HG03108 (cell line): ENCODE measurements around the gene TMEM132C.

ENCODE experiments used
- ATAC-seq: cut with Tn5 transposase; IDR thresholded peaks from one replicate; pipeline ENCODE4 v1.9.1; 2021; ENCODE audit warnings: moderate library complexity; ENCODE audit not compliant: unreplicated experiment

The TMEM132C gene

DNA sequence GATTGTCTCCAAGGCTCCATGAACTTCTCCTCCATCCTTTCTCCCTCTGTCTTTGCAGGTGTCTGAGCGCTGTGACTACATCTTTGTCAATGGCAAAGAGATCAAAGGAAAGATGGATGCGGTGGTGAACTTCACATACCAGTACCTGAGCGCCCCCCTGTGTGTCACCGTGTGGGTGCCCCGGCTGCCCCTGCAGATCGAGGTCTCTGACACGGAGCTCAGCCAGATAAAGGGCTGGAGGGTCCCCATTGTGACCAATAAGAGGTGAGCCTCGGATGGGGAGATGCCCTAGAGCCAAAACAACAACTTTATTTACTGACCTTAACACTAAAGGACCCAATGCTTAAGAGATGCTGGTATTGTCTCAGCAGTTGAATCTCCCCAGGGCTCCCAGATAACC lies 426.8 kb downstream of the TMEM132C start:
- no peak for ATAC-seq

DNA sequence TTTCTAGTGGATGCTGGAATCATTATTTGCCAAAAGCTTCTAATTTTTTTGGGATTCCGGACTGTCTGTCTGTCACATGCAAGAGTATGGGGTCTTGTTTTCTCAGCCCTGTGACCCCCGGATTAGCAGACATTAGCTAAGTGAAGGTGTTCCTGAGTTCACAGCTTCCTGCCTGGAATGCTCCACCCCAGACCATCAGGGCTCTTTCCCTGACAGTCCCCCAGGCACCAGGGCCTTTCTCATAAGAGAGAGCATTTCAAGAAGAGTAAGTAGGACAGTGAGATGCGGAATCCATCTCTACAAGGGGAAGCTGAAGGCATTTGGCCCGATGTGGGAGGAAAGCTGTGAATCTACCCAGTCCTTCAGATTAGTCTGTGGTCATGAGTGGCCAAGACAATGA lies 427.5 kb downstream of the TMEM132C start:
- ATAC-seq, result no peak

DNA sequence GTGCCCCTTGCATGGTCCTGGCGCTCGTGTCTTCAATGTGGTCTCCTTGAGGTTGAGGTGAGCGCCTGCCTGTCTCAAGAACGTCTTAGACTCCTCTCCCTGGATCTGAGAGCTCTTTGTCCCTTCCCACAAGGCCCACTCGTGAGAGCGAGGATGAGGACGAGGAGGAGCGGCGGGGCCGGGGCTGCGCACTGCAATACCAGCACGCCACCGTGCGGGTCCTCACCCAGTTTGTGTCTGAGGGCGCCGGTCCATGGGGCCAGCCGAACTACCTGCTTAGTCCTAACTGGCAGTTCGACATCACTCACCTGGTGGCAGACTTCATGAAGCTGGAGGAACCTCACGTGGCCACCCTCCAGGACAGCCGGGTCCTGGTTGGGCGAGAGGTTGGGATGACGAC lies 428.7 kb downstream of the TMEM132C start:
- ATAC-seq, result no peak

DNA sequence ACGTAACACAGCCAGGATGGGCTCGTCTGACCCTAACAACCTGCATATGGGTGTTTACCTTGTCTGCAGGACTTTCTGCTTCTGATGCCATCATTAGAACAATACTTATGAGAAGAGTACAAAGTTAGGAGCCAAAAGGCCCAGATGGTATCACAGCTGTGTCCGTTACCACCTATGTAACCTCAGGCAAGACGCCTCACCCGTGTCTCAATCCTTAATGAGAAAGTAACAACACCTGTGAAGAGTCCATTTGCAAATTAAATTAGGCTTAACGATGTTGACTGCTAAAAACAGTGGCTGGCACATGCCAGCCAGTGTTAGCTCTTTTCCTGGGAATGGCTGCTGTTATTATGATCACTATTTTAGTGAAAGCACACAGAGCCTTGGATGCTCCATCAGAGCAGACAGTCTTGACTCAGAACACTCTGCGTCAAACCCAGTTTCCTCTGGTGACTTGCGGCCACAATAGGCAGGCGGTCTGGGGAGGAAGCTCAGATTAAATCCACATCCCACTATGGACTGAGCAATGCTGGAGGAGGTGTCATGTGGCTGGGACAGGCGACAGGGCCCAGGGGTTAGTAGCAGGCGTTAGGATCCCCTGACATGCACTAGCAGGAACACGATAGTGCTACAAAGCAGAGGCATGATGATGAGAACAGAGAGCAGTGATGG lies 431.5 kb downstream of the TMEM132C start:
- no peak for ATAC-seq

DNA sequence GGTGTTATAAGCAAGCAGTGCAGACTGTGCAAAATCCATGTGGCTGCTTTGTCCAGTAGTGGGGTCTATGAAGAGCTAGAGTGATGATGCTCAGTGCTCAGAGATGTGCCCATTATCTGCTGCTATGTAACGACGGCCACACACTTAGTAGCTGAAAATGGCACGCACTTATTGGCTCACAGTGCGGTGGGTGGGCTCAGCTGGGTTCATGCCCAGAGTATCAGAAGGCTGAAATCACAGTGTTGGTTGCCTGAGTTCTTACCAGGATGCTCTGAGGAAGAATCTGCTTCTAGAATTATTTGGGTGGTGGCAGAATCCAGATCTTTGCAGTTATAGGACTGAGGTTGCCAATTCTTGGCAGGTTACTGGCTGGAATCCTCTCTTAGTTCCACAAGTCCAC lies 432.1 kb downstream of the TMEM132C start:
- ATAC-seq, result no peak

DNA sequence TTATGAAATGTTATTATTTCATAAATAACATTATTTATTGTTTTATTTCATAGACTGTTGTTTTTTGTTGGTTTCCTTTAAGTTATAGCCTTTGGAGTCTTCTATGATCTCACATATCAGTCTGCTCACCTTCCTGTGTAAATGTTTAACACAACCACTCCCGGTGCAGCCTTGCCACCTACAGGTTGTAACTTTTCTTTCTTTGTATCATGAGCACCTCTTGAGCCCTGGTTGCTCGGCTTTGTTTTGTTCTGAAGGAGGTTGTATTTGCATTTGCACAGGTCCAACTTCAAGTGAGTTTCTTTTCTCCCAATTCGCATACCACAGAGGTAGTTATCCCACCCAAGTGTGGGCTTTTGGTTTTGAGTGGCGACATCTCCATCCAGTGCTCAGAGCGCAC lies 435.4 kb downstream of the TMEM132C start:
- no peak for ATAC-seq

DNA sequence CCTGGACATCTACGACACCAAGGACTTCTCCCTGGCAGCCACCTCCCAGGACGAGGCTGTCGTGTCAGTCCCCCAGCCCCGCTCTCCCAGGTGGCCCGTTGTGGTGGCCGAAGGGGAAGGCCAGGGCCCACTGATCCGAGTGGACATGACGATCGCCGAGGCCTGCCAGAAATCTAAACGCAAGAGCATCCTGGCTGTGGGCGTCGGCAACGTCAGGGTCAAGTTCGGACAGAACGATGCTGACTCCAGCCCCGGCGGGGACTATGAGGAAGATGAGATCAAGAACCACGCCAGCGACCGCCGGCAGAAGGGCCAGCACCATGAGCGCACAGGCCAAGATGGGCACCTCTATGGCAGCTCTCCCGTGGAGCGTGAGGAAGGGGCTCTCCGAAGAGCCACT lies 438.2 kb downstream of the TMEM132C start:
- ATAC-seq, result no peak

DNA sequence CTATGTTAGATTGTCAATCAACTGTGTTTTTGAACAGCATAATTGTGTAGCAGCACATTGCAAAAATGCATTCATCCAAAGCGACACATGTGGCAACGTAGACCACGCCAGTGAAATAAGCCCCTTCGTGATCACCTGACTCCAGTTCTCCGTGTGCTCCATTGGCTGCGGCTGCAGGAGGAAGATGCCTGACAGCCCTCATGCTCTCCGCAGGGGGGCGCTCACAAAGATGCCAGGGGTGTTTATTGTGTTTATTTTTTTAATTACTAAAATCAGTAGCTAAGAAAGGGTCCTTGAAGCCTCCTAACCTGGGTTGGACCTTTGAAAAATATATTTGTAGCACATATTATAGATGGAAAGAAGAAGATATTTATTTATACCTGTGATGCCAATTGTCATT lies 440.5 kb downstream of the TMEM132C start:
- no peak for ATAC-seq

DNA sequence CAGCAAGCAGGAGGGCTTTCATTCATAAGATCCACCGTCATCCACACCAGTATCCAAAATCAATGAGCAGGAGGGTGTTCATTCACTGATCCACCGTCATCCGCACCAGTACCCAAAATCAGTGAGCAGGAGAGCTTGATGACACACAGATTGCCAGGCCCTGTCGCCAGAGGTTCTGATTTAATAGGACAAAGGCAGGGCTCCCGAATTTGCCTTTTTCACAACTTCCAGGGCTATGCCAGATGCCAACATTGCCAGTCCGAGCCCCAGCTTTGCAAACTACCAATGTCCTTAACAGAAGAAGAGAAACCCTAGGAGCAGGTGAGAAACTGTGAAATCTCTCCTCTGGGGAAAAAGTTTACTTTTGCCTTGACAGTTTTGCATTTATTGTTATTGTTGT lies 441.8 kb downstream of the TMEM132C start:
- ATAC-seq, result no peak

DNA sequence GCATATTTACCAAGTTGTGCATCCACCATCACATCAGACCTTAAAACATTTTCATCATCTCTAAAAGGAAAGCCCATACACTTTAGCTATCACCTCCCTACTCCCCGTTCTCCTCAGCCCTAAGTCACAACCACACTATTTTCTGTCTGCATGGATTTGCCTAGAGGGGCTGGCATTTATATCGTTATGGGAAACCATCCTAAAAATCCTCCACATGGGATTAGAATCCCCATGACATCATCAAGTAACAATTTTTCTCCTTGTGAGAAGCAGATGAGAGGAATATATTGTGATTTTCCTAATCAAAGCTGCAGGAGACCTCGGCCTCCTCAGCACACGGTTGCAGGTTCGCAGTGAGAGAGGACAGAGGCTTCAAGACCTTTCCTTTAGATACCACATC lies 442.7 kb downstream of the TMEM132C start:
- ATAC-seq, result no peak

DNA sequence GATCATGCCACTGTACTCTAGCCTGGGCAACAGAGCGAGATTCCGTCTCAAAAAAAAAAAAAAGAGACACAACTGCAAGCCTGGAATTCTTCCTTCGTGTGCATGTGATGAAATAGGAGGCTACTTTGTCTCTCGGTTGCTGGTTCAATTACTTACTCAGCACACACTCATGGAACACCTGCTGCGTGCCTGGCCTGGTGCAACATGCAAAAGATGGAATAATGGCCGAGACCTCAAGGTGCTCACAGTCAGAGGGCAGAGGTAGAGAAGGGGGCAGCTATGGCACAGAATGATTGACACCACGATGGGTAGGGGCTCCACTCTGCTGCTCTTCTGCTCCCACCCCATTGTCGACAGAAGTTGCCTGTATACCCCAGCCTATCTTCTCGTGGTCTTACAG lies 444.5 kb downstream of the TMEM132C start:
- no peak for ATAC-seq

DNA sequence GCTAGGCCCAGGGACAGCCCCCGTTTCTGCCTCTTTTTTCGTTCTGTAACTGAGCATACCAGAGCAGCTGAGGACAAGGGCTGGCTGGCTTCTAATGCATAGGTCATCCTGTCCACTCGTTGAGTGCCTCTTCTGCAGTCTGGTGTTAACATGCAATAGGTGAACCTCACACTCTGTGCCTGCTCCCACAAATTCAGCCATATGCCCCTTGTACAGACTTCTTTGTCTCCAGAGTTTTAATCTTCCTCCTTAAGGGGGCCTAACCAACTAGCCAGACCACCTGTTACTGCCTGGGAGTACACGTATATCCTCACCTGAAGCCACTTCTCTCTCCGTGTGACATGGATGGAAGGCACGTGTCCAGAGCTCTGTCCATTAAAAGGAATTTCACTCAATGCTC lies 445.7 kb downstream of the TMEM132C start:
- no peak for ATAC-seq

DNA sequence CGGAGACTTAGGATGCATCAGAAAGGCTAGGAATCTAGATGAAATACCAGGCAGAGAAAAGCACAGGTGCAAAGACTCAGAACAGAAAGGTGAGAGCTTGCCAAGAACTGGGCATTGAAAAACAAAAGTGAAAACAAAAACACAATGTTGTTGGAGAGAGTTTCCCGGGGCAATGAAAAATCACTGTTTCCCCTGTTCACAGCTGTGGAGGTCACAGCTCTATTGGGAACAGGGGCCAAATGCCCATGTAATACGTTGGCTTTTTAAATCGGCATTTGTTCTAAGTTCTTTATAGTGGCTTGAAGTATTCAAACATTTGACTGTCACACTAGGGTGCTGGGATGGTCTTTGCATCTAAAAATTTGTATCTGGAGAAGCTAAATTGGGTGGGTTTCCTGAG lies 448.5 kb downstream of the TMEM132C start:
- no peak for ATAC-seq

DNA sequence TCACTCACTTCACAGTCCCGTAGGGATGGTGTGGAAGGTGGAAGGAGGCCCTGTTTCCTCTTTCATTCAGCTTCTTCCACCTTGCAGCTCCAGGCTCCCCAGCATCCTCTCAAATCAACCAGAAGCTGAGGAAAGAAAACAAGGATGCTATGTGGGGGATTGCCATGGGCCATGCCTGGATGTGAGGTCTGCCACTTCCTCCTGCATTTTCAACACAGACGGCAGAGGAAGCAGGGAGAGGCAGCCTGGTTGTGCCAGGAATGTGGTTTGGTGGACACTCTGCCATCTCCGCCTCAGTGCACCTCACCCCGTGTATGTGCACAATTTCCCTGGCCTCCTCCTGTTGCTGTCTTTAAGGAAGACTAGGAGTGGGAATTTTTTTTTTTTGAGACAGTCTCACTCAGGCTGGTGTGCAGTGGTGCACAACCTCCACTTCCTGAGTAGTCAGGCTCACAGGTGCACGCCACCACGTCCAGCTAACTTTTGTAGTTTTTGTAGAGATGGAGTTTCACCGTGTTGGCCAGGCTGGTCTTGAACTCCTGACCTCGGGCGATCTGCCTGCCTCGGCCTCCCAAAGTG lies 457.6 kb downstream of the TMEM132C start:
- ATAC-seq, result no peak

DNA sequence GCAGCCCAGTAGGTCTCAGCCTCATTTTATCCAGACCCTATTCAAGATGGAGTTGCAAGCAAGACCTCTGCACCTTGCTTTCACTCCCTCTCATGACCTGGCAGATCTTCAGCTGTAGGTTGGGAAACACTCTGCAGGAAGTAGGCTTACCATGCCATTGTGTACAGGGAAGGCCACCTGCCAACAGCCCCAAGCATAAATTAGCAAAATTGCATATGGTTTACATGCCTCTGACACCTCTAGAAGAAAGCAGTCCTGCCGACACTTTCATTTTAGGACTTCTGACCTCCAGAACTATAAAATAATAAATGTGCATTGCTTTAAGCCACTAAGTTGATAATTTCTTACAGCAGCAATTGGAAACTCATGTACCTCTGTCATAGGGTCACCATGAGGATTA lies 459.9 kb downstream of the TMEM132C start:
- no peak for ATAC-seq

DNA sequence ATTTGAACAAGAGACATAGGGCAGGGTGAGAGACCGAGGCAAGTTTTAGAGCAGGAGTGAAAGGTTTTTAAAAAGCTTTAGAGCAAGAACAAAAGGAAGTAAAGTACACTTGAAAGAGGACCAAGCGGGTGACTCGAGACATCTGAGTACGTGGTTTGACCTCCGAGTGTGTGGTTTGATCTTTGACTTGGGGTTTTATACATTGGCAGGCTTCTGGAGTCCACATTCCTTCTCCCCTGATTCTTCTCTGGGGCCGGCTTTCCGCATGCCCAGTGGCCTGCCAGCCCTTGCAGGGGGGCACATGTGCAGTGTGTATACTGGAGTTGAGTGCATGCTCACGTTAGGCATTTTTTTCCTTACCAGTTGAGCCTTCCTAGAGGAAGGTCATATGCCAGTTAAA lies 460.5 kb downstream of the TMEM132C start:
- ATAC-seq, result no peak

DNA sequence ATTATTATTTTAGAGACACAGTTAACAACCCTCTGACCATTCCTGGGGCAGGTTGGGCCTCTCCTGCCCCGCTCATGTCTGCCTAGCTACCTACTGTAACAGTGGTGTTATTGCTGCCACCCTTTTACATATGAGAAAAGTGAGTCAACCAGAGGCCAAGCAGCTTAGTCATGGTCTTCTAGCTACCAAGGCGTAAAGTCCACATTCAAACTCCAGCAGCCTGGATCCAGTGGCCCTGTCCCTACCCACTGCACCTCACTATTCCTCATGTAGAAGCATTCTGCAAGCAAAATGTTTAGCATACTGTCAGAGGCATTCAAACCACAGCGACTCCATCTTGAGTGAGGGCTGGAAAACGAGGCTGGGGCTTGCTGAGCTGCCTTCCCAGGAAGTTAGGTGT lies 461.0 kb downstream of the TMEM132C start:
- no peak for ATAC-seq

DNA sequence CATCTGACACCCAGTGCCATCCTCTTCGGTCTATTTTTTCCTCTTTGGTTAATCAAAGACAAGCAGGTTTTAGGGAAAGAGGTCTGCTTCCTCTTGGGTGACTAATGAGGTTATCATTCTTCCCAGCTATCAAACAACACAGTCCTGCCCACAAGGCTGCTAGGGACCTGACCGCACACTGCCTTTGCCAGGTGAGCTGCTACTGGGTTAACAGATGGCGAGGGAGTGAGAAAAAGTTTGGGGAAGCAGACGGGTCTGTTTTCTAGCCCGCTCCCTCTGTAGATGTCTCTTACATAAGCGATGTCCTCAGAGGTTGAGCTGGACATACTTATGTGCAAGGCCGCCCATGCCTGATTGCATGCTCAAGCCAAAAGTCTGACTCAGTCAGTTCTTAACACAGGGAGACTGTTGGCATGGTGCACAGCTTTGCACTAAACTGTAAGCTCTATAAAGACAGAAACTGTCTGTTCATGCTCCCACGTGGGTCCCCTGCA lies 462.7 kb downstream of the TMEM132C start:
- ATAC-seq, result no peak

DNA sequence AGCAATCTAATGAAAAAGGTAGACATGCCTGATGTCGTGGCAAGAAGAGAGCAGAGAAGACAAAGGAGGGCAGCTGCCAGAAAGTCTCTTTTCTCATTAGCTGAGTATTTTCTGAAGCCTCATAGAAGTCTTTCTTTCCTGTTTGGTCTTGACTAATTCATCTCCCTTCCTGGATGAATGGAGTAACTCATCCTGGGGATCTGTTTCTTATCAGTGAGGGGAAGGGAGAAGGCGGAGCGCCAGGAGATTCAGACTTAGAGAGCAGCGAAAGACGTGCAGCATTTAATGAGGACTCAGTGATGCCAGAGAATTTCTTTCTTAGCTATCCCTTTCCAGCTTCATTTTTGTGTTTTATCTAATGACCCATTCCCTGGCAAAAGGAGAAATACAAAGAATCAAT lies 467.4 kb downstream of the TMEM132C start:
- no peak for ATAC-seq

DNA sequence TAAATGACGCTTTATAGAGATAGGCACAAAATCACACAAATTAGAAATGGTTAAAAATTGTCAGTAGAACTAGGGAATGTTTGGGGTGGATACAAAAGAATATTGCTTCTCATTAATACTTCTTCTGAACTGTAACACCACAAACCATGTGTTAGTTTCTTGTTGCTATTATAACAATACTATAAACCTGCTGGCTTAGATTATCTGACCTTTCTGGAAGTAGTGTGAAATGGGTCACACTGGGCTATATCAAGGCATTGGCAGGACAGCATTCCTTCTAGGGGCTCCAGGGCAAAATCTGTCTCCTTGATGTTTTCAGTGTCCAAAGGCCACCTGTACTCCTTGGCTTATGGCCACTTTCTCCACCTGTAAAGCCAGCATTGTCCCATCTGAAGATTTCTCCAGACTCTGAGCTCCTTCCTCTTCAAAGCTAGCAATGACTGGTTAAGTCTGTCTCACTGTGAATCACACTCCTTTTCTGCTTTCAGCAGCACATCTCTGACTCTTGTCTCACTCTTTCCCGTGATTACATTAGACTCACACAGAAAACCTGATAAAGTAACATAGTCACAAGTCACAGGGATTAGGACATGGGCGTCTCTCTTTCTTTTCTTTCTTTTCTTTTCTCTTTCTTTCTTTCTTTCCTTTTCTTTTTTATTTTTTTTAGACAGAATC lies 470.5 kb downstream of the TMEM132C start:
- no peak for ATAC-seq

DNA sequence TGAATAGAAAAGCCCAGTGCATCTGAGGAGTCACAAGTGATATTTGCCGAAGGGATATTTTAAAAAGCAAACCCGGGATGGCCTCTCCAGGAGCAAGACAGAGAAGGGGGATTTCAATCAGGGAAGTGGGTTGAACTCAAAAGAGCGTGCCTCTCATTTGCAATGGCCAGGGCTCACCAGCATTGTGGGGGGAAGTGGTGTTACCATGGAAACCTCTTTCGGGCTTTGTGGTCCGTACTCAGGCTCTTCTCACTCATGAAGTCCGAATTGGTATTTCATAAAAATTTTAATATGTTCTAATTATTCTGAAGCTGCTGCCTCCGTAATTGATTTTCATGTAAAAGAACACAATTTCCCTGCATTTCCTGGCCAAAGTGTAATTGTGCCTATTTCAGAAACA lies 476.9 kb downstream of the TMEM132C start:
- no peak for ATAC-seq
